Stimulated activated naive B cell treated with anti-CD40 and anti-IgM and Interleukin-4, amounts not matched to agents 10 μg/mL and 1 μg/mL and 100 μg/mL, for 72 hours (primary cell): ENCODE results near the gene ADAMTS7.
"Not testable (repeated sequence)": the region's sequence is repeated elsewhere in the genome, so short reads cannot be mapped to it uniquely, and the experiment has no call there.

Experiments
- ATAC-seq, 2 donors: fragments of 150-1000 bp; cut with Tn5 transposase; replicated peaks; 2 replicates each; pipeline ENCODE4 v1.10.0; 2021; ENCODE audit warnings: moderate library complexity in 1 of 2
- DNase-seq: peaks from one replicate; pipeline ENCODE4 v3.0.0; 2021
- H3K27ac Mint-ChIP-seq: one replicate; pipeline ENCODE4 v1.8.0; 2022; ENCODE audit warnings: mild to moderate bottlenecking, mixed read lengths
- H3K27me3 Mint-ChIP-seq, 2 donors: one replicate each; pipeline ENCODE4 v1.8.0; 2022; ENCODE audit warnings: mixed read lengths in 2 of 2
- H3K36me3 Mint-ChIP-seq, 2 donors: one replicate each; pipeline ENCODE4 v1.8.0; 2022; ENCODE audit warnings: mixed read lengths in 2 of 2, mild to moderate bottlenecking in 1 of 2
- H3K4me1 Mint-ChIP-seq, 2 donors: one replicate each; pipeline ENCODE4 v1.8.0; 2022; ENCODE audit warnings: mixed read lengths in 2 of 2, mild to moderate bottlenecking in 1 of 2
- H3K4me3 Mint-ChIP-seq, 2 donors: one replicate each; pipeline ENCODE4 v1.8.0; 2022; ENCODE audit warnings: mild to moderate bottlenecking in 2 of 2, mixed read lengths in 2 of 2, moderate library complexity in 1 of 2
- H3K9me3 Mint-ChIP-seq, 2 donors: one replicate each; pipeline ENCODE4 v1.8.0; 2022; ENCODE audit warnings: mixed read lengths in 2 of 2, mild to moderate bottlenecking in 1 of 2

The ADAMTS7 gene

GRCh38 chr15:78730955-78731354 lies 80.3 kb downstream of the ADAMTS7 start:
- no peak for DNase-seq
- no peak overlapping the region for H3K4me3 Mint-ChIP-seq
- H3K4me1 Mint-ChIP-seq: peaks cover 0 to 2% of the 10 kb centered on the region in 2 donors
- no peaks in the 10 kb centered on the region for H3K36me3 Mint-ChIP-seq
- H3K9me3 Mint-ChIP-seq: no peaks in the 10 kb centered on the region
- no peak for ATAC-seq
- H3K27ac Mint-ChIP-seq: peak overlapping the region; percentile 28
- H3K27me3 Mint-ChIP-seq: peaks cover 28 to 29% of the 10 kb centered on the region in 2 donors

GRCh38 chr15:78728427-78728826 lies 82.8 kb downstream of the ADAMTS7 start:
- not testable (repeated sequence) for H3K4me1 Mint-ChIP-seq, H3K4me3 Mint-ChIP-seq, H3K9me3 Mint-ChIP-seq, H3K36me3 Mint-ChIP-seq, DNase-seq, ATAC-seq, H3K27ac Mint-ChIP-seq
- peaks cover 8 to 13% of the 10 kb centered on the region in 2 donors for H3K27me3 Mint-ChIP-seq

- Mint-ChIP-seq H3K4me3 (no peak overlapping the region), H3K9me3 (no peaks in the 10 kb centered on the region), H3K36me3 (no peaks in the 10 kb centered on the region), H3K27ac (no peak overlapping the region), H3K27me3 (peaks cover 6 to 10% of the 10 kb centered on the region in 2 donors), H3K4me1 (peaks cover 0 to 2% of the 10 kb centered on the region in 2 donors)
- no peak for DNase-seq
- no peak for ATAC-seq
These were observed 83.7 kb downstream of the ADAMTS7 start for GRCh38 chr15:78727561-78727960.

- Mint-ChIP-seq H3K4me1 (peaks cover 0 to 2% of the 10 kb centered on the region in 2 donors), H3K27ac (no peak overlapping the region), H3K9me3 (no peaks in the 10 kb centered on the region), H3K4me3 (no peak overlapping the region), H3K27me3 (peaks cover 3 to 9% of the 10 kb centered on the region in 2 donors), H3K36me3 (no peaks in the 10 kb centered on the region)
- DNase-seq (no peak), ATAC-seq (no peak)
These were observed 84.3 kb downstream of the ADAMTS7 start for GRCh38 chr15:78726870-78727551.

GRCh38 chr15:78719819-78720450 lies 91.3 kb downstream of the ADAMTS7 start:
- not testable (repeated sequence) for H3K4me3 Mint-ChIP-seq, ATAC-seq, DNase-seq, H3K27ac Mint-ChIP-seq, H3K4me1 Mint-ChIP-seq, H3K36me3 Mint-ChIP-seq, H3K9me3 Mint-ChIP-seq
- peaks cover 23 to 25% of the 10 kb centered on the region in 2 donors for H3K27me3 Mint-ChIP-seq

- peaks cover 4% of the 10 kb centered on the region in 2 donors for H3K9me3 Mint-ChIP-seq
- H3K36me3 Mint-ChIP-seq: peaks cover 4% of the 10 kb centered on the region in 2 donors
- H3K4me1 Mint-ChIP-seq: peaks cover 3 to 5% of the 10 kb centered on the region in 2 donors
- no peak overlapping the region for H3K4me3 Mint-ChIP-seq
- ATAC-seq (no peak), DNase-seq (no peak)
- no peak overlapping the region for H3K27ac Mint-ChIP-seq
- H3K27me3 Mint-ChIP-seq: peaks cover 27 to 31% of the 10 kb centered on the region in 2 donors
These were observed 92.4 kb downstream of the ADAMTS7 start for GRCh38 chr15:78718837-78719236.

- Mint-ChIP-seq H3K27ac (no peak overlapping the region), H3K4me1 (peaks cover 3 to 5% of the 10 kb centered on the region in 2 donors), H3K27me3 (peaks cover 27 to 31% of the 10 kb centered on the region in 2 donors), H3K36me3 (peaks cover 4% of the 10 kb centered on the region in 2 donors), H3K4me3 (no peak overlapping the region), H3K9me3 (peaks cover 4% of the 10 kb centered on the region in 2 donors)
- ATAC-seq: no peak
- no peak for DNase-seq
These were observed 93.2 kb downstream of the ADAMTS7 start for GRCh38 chr15:78717956-78718656.

- DNase-seq (no peak), ATAC-seq (no peak)
- H3K27me3 Mint-ChIP-seq: peaks cover 27 to 31% of the 10 kb centered on the region in 2 donors
- H3K27ac Mint-ChIP-seq: no peak overlapping the region
- peaks cover 3 to 5% of the 10 kb centered on the region in 2 donors for H3K4me1 Mint-ChIP-seq
- H3K36me3 Mint-ChIP-seq: peaks cover 4% of the 10 kb centered on the region in 2 donors
- peaks cover 4% of the 10 kb centered on the region in 2 donors for H3K9me3 Mint-ChIP-seq
- no peak overlapping the region for H3K4me3 Mint-ChIP-seq
These were observed 94.6 kb downstream of the ADAMTS7 start for GRCh38 chr15:78716651-78717050.

GRCh38 chr15:78715930-78716329 lies 95.3 kb downstream of the ADAMTS7 start:
- H3K27ac Mint-ChIP-seq: no peak overlapping the region
- H3K9me3 Mint-ChIP-seq: peaks cover 4% of the 10 kb centered on the region in 2 donors
- ATAC-seq (no peak), DNase-seq (no peak)
- peaks cover 27 to 31% of the 10 kb centered on the region in 2 donors for H3K27me3 Mint-ChIP-seq
- no peak overlapping the region for H3K4me3 Mint-ChIP-seq
- peaks cover 4% of the 10 kb centered on the region in 2 donors for H3K36me3 Mint-ChIP-seq
- H3K4me1 Mint-ChIP-seq: peaks cover 3 to 5% of the 10 kb centered on the region in 2 donors

GRCh38 chr15:78715434-78715833 lies 95.8 kb downstream of the ADAMTS7 start:
- peaks cover 27 to 31% of the 10 kb centered on the region in 2 donors for H3K27me3 Mint-ChIP-seq
- DNase-seq: no peak
- peaks cover 3 to 5% of the 10 kb centered on the region in 2 donors for H3K4me1 Mint-ChIP-seq
- H3K36me3 Mint-ChIP-seq: peaks cover 4% of the 10 kb centered on the region in 2 donors
- ATAC-seq: no peak
- H3K27ac Mint-ChIP-seq: no peak overlapping the region
- H3K4me3 Mint-ChIP-seq: no peak overlapping the region
- peaks cover 4% of the 10 kb centered on the region in 2 donors for H3K9me3 Mint-ChIP-seq

GRCh38 chr15:78714890-78715289 lies 96.4 kb downstream of the ADAMTS7 start:
- H3K27ac Mint-ChIP-seq: no peak overlapping the region
- peak in 1 of 2 donors; percentile 57 for ATAC-seq
- H3K36me3 Mint-ChIP-seq: peaks cover 4% of the 10 kb centered on the region in 2 donors
- H3K27me3 Mint-ChIP-seq: peaks cover 27 to 30% of the 10 kb centered on the region in 2 donors
- H3K4me3 Mint-ChIP-seq: no peak overlapping the region
- DNase-seq: no peak
- peaks cover 4% of the 10 kb centered on the region in 2 donors for H3K9me3 Mint-ChIP-seq
- H3K4me1 Mint-ChIP-seq: peaks cover 3 to 5% of the 10 kb centered on the region in 2 donors

GRCh38 chr15:78712797-78713515 lies 98.3 kb downstream of the ADAMTS7 start:
- peaks cover 16 to 27% of the 10 kb centered on the region in 2 donors for H3K27me3 Mint-ChIP-seq
- no peak overlapping the region for H3K4me3 Mint-ChIP-seq
- DNase-seq: no peak
- no peak overlapping the region for H3K27ac Mint-ChIP-seq
- H3K4me1 Mint-ChIP-seq: peaks cover 7 to 11% of the 10 kb centered on the region in 2 donors
- ATAC-seq: no peak
- H3K9me3 Mint-ChIP-seq: peaks cover 4% of the 10 kb centered on the region in 2 donors
- peaks cover 4% of the 10 kb centered on the region in 2 donors for H3K36me3 Mint-ChIP-seq

- Mint-ChIP-seq H3K27me3 (peaks cover 19 to 34% of the 10 kb centered on the region in 2 donors), H3K9me3 (peaks cover 4% of the 10 kb centered on the region in 2 donors), H3K4me1 (peaks cover 4 to 8% of the 10 kb centered on the region in 2 donors), H3K4me3 (no peak overlapping the region), H3K27ac (no peak overlapping the region), H3K36me3 (peaks cover 4% of the 10 kb centered on the region in 2 donors)
- ATAC-seq (no peak), DNase-seq (no peak)
These were observed 99.6 kb downstream of the ADAMTS7 start for GRCh38 chr15:78711638-78712037.
